MV-4-11 (cell line): ENCODE data around the gene LRRC59.
A peak's percentile ranks its signal among the peaks of the same experiment; 100 is the strongest.

Source experiments
- DNase-seq: peaks from one replicate; lab custom pipeline; 2025; lab: John Stamatoyannopoulos, UW

Gene LRRC59

GRCh38 chr17:50386510-50386909 is 10.8 kb downstream of the LRRC59 start:
- no peak for DNase-seq

- no peak for DNase-seq
Measured at GRCh38 chr17:50382931-50383330, 14.4 kb downstream of the LRRC59 start.

- DNase-seq, result no peak
Measured at GRCh38 chr17:50381920-50382319, 15.4 kb downstream of the LRRC59 start.

- no peak for DNase-seq
Measured at GRCh38 chr17:50381260-50381815, 16.0 kb downstream of the LRRC59 start.

GRCh38 chr17:50380369-50381259 is 16.7 kb downstream of the LRRC59 start:
- peak; percentile 3 for DNase-seq

- no peak for DNase-seq
Measured at GRCh38 chr17:50379351-50380132, 17.8 kb downstream of the LRRC59 start.

GRCh38 chr17:50375858-50376538 is 21.3 kb downstream of the LRRC59 start:
- DNase-seq, result no peak

GRCh38 chr17:50373705-50374104 is 23.6 kb downstream of the LRRC59 start:
- no peak for DNase-seq

GRCh38 chr17:50372758-50373556 is 24.4 kb downstream of the LRRC59 start, which contains the start of the genes EME1 and MRPL27:
TSS of gene EME1 (plus strand) at chr17:50373229. CDS start at chr17:50375209, 1,980 bp downstream.
TSS of gene MRPL27 (minus strand) at chr17:50373184. CDS start at chr17:50373170, 14 bp downstream.
- peak; percentile 90 for DNase-seq

- no peak for DNase-seq
Measured at GRCh38 chr17:50372222-50372757, 25.0 kb downstream of the LRRC59 start.

GRCh38 chr17:50371526-50371925 is 25.8 kb downstream of the LRRC59 start:
- no peak for DNase-seq

- no peak for DNase-seq
Measured at GRCh38 chr17:50370052-50370451, 27.3 kb downstream of the LRRC59 start.

GRCh38 chr17:50367401-50367800 is 29.9 kb downstream of the LRRC59 start:
- no peak for DNase-seq

- no peak for DNase-seq
Measured at GRCh38 chr17:50365649-50366393, 31.5 kb downstream of the LRRC59 start.

- no peak for DNase-seq
Measured at GRCh38 chr17:50365165-50365564, 32.2 kb downstream of the LRRC59 start.

- DNase-seq, result no peak
Measured at GRCh38 chr17:50364715-50365114, 32.6 kb downstream of the LRRC59 start.

GRCh38 chr17:50364061-50364458 is 33.3 kb downstream of the LRRC59 start:
- no peak for DNase-seq

GRCh38 chr17:50363217-50364060 is 33.9 kb downstream of the LRRC59 start:
- no peak for DNase-seq

- DNase-seq, result no peak
Measured at GRCh38 chr17:50362661-50363060, 34.7 kb downstream of the LRRC59 start.
